Measurements from ENCODE around the gene TNFRSF19. TPM values are rescaled to one million over a fixed set of nuclear protein-coding genes. Genes with fewer than 3 reads are reported as not detected.
A peak's percentile ranks its signal among the peaks of the same experiment; 100 is the strongest.

The TNFRSF19 gene
- total and polyA plus RNA-seq, 2 of the 13 experiments (the other 11 are each of a cell fraction or from before 2014, with no cell fraction given) = 75.3 to 77.7 TPM

GRCh38 chr13:23579072-23579895 is 9.1 kb downstream of the TNFRSF19 start (continued):
- TF ChIP-seq ZBED4 (CRISPR knock-in tag; IDR thresholded peaks at IDR 0.05; ENCODE audit: borderline replicate concordance) (no peak), TIGD3 (CRISPR knock-in tag; IDR thresholded peaks at IDR 0.05; ENCODE audit: borderline replicate concordance) (no peak), HNF4G (IDR thresholded peaks at IDR 0.05; ENCODE audit: borderline replicate concordance, low read depth, low read length) (no peak), HNF4G (CRISPR knock-in tag; IDR thresholded peaks at IDR 0.05; ENCODE audit: borderline replicate concordance, low read depth) (0 out of 2 replicates have a peak, but pooled peaks have one; percentile 3), NFYB (CRISPR knock-in tag; IDR thresholded peaks at IDR 0.05) (no peak), YEATS4 (CRISPR knock-in tag; IDR thresholded peaks at IDR 0.05; ENCODE audit: borderline replicate concordance) (no peak), MTA1 (CRISPR knock-in tag; IDR thresholded peaks at IDR 0.05; ENCODE audit: borderline replicate concordance) (no peak), IKZF5 (CRISPR knock-in tag; IDR thresholded peaks at IDR 0.05) (no peak), HDAC1 (CRISPR knock-in tag; IDR thresholded peaks at IDR 0.05) (peak; percentile 82), ZNF614 (CRISPR knock-in tag; IDR thresholded peaks at IDR 0.05; ENCODE audit: borderline replicate concordance) (no peak), MYNN (CRISPR knock-in tag; IDR thresholded peaks at IDR 0.05; ENCODE audit: low read depth) (no peak), ZFP36L2 (CRISPR knock-in tag; IDR thresholded peaks at IDR 0.05) (no peak), ZNF589 (CRISPR knock-in tag; conservative IDR thresholded peaks at IDR 0.05) (no peak), SNAI1 (CRISPR knock-in tag; IDR thresholded peaks at IDR 0.05; ENCODE audit: borderline replicate concordance) (no peak)
- TF ChIP-seq, protein P1, sequence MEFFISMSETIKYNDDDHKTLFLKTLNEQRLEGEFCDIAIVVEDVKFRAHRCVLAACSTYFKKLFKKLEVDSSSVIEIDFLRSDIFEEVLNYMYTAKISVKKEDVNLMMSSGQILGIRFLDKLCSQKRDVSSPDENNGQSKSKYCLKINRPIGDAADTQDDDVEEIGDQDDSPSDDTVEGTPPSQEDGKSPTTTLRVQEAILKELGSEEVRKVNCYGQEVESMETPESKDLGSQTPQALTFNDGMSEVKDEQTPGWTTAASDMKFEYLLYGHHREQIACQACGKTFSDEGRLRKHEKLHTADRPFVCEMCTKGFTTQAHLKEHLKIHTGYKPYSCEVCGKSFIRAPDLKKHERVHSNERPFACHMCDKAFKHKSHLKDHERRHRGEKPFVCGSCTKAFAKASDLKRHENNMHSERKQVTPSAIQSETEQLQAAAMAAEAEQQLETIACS (CRISPR knock-in tag; IDR thresholded peaks at IDR 0.05) = peak; percentile 2; the same call in 1 of the 2 replicates
- TF ChIP-seq, protein P2, sequence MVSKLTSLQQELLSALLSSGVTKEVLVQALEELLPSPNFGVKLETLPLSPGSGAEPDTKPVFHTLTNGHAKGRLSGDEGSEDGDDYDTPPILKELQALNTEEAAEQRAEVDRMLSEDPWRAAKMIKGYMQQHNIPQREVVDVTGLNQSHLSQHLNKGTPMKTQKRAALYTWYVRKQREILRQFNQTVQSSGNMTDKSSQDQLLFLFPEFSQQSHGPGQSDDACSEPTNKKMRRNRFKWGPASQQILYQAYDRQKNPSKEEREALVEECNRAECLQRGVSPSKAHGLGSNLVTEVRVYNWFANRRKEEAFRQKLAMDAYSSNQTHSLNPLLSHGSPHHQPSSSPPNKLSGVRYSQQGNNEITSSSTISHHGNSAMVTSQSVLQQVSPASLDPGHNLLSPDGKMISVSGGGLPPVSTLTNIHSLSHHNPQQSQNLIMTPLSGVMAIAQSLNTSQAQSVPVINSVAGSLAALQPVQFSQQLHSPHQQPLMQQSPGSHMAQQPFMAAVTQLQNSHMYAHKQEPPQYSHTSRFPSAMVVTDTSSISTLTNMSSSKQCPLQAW (CRISPR knock-in tag; IDR thresholded peaks at IDR 0.05) = 0 out of 2 replicates have a peak, but pooled peaks have one; percentile 79
- TF ChIP-seq, protein P3, sequence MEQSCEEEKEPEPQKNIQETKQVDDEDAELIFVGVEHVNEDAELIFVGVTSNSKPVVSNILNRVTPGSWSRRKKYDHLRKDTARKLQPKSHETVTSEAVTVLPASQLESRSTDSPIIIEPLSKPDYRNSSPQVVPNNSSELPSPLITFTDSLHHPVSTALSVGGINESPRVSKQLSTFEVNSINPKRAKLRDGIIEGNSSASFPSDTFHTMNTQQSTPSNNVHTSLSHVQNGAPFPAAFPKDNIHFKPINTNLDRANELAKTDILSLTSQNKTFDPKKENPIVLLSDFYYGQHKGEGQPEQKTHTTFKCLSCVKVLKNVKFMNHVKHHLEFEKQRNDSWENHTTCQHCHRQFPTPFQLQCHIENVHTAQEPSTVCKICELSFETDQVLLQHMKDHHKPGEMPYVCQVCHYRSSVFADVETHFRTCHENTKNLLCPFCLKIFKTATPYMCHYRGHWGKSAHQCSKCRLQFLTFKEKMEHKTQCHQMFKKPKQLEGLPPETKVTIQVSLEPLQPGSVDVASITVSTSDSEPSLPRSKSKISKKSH (CRISPR knock-in tag; IDR thresholded peaks at IDR 0.05; ENCODE audit: borderline replicate concordance) = peak; percentile 21; the same call in 1 of the 2 replicates
